ENCODE results near the gene SREBF2.

The SREBF2 gene

GRCh38 chr22:41880653-41881052 lies 47.7 kb downstream of the SREBF2 start:
- no peak for DNase-seq

DNA sequence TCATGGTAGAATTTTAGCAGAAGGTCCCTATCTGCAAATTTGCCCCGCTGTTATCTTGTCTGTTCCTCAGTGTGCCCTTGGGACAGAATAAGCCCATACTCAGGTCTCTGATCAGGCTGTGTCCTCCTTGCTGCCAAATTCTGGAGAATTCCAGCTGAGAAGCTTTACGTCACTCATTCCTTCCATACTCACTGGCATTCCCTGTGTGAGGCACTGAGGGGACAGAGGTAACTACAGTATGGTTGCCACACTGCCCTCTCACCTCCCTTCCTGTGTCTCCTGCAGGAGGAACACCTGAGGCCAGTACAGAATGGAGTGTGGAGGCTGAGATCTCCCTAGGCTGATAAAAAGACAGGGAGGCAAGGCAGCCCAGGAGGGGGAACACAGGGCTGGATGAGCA lies 50.5 kb downstream of the SREBF2 start:
- DNase-seq = no peak

DNA sequence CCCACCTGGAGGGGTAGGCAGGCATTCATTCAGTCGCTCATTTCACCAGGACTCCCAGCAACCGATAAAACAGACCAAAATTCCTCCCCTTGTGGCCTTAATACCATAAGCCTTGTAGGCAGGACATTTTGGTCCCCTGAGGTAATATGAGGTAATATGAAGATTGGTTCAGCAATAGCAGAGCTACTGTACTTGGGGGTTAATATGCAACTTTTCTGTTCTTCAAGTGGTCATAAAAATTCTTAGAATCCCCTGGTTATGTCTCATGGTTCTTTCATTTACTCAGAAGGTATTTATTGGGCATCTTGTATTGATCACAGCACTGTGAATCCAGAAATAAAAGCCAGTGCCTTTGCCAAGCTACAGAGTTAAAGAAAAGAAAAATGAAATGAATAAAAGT lies 52.2 kb downstream of the SREBF2 start:
- no peak for DNase-seq

DNA sequence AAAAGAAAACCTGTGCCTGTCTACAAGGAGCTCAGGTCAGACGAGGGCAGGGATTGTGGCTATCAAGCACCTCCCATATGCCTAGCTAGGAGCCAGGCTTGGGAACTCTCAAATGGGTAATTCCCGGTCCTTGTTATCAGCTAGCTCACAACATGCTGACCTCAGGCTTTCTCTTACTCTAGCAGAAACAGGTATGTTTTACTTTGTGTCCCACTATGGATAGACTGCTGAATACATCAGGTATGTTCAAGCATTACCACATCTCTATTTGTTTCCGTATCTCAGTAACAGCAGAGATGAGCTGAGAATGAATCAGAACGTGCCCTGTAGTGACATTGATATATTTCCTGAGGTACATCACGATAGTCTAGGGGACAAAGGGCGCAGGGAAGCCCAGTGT lies 52.6 kb downstream of the SREBF2 start:
- no peak for DNase-seq

DNA sequence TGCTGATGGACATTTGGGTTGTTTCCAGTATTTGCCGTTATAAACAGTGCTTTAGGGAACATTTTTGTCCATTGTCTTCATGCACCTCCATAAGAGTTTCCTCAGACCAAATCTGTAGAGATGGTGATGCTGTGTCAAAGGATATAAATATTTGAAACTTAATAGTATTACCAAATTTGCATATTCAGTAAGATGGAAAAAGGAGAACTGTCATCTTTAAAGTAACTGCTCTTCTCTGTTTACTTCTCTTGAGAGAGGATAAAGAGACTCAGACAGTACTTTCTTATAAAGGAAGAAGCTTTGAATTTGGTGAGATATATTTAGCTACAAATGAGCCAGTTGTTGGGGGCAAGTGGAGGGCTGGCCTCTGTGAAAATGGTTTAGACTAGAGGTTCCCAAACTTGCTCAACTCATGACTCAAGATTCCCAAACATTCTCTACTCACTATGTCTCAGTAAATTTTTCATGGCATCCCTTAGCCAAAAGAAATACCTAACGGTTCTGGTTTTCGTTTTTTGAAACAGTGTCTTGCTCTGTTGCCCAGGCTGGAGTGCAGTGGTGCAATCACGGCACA lies 55.8 kb downstream of the SREBF2 start:
- DNase-seq = no peak

DNA sequence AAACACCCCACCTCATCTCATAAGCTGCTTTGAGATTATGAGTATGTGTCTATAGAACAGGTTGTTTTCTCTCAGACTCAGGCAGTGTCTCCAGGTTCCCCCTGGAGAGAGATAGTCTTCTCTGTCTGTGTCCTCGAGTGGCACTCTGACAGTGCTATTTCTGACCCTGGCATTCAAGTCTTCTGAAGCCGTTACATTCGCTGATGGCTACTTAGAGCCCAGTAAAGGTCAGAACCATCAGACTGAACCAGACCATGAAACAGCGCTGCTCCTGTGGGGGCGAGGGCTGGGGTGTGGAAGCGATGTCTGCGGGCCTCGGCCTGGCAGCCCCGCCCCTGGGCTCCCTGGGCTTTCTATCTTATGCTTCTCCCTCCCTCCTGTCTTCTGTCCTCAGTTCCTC lies 58.5 kb downstream of the SREBF2 start:
- no peak for DNase-seq

- DNase-seq = no peak
Measured at GRCh38 chr22:41892721-41893120, 59.8 kb downstream of the SREBF2 start.

- no peak for DNase-seq
Measured at GRCh38 chr22:41893591-41894375, 60.9 kb downstream of the SREBF2 start.

DNA sequence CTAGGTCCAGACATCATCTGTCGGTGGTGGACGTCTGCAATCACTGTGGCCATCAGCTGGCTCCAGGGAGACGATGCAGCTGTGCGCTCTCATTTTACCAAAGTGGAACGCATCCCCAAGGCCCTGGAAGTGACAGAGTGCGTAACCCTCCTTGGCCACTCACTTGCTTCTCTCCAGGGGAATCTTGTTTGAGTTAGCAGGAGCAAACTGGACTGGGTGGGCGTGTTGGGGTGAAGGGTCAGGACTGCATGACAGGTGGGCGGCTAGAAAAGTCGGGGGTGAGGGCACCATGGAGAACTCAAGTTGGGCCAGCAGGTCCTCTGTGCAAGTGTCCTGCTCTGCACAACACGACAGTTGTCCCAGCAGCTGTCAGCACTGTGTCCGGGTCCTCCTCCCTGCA lies 65.7 kb downstream of the SREBF2 start:
- no peak for DNase-seq

GRCh38 chr22:41899110-41899509 lies 66.2 kb downstream of the SREBF2 start:
- no peak for DNase-seq

GRCh38 chr22:41899992-41900651 lies 67.2 kb downstream of the SREBF2 start:
- DNase-seq = no peak

DNA sequence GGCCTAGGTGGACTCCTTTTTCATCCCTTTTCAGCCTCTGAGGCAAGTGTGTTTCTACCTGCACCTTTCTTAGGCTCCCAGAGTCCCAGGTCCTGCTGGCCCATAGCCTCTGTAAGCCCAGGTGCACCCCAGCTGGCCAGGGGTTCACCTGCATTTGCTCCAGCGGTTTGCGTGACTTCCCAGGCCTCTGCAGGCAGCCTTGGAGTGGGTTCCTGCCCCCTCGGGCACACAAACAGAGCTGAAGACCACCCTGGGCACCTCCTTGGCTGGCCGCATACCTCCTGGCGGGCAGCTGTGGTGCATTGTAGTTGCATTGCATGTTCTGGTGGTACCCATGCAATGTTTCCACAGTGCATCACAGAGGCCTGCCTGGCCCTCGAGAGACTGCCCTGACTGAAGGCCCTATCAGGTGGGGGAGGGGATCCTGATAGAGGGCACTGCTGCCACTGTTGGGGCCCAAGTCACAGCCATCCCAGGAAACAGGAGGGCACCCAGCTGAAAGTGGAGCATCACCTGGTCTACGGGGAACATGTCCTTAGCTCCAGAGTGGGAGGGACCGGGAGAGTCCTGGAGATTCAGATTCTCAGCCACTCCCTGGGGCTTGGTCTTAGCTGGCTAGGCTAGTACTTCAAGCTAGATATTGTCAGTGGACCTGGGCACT lies 67.9 kb downstream of the SREBF2 start:
- no peak for DNase-seq

DNA sequence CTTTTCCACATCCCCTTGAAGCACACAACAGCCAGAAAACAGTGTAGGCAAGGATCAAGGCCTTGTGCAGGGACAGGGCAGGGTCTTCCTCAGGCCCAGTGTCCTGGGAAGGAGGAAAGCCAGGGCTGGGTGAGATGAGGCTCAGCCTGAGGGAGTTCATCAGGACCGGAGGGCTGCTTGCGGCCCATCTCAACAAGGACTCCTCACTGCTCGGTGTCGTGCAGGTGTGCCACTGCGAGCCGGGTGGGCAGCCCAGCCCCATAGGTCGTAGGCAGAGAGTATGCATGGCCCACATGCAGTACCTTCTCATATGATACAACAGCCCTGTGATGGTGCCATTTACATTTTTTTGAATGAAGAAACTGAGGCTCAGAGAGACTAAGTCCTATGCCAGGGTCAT lies 69.1 kb downstream of the SREBF2 start:
- DNase-seq = no peak

- DNase-seq = no peak
Measured at GRCh38 chr22:41902932-41903421, 70.1 kb downstream of the SREBF2 start.

DNA sequence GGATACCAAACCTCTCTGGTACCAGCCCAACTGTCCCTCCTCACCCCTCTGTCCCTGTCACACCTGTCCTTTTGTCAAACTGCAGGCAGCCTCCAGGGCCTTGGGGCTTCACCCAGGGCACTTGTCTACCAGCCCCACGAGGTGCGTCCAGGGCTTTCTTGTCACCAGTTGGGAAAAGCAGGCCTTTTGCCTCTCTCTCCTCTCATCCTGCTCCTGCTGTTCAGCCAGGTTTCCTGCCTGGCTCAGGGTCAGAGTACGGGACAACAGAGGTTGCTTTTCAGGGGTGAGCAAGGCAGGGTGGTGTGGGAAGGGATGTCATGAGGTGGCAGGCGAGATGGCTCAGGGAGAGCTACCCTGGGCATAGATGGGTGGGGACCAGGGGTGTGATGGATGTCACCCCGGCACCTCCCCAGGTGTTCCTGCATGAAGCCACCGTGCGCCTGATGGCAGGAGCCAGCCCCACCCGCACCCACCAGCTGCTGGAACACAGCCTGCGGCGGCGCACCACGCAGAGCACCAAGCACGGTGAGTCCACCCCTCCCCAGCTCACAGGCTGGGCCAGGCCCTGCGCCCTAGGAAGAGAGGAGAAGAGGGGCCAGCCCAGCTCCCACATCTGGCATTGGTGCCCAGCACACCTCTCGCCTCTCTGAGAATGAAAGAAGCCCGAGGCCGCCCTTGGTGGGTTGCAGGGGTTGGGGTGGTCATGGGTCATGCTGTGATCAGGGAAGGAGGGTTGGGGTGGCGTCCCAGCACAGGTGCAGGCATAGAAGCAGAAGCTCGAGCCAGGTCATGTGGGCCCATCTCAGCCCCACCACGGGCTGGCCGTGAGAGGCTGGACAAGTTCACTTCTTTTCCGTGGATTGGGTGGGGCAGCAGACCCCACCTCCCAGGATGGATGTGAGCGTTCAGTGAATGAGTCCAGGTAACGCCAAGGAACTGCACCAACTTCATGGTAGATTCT lies 71.8 kb downstream of the SREBF2 start:
- DNase-seq = no peak

GRCh38 chr22:41905411-41906202 lies 72.7 kb downstream of the SREBF2 start:
- no peak for DNase-seq

GRCh38 chr22:41906822-41907221 lies 73.9 kb downstream of the SREBF2 start:
- DNase-seq = no peak

DNA sequence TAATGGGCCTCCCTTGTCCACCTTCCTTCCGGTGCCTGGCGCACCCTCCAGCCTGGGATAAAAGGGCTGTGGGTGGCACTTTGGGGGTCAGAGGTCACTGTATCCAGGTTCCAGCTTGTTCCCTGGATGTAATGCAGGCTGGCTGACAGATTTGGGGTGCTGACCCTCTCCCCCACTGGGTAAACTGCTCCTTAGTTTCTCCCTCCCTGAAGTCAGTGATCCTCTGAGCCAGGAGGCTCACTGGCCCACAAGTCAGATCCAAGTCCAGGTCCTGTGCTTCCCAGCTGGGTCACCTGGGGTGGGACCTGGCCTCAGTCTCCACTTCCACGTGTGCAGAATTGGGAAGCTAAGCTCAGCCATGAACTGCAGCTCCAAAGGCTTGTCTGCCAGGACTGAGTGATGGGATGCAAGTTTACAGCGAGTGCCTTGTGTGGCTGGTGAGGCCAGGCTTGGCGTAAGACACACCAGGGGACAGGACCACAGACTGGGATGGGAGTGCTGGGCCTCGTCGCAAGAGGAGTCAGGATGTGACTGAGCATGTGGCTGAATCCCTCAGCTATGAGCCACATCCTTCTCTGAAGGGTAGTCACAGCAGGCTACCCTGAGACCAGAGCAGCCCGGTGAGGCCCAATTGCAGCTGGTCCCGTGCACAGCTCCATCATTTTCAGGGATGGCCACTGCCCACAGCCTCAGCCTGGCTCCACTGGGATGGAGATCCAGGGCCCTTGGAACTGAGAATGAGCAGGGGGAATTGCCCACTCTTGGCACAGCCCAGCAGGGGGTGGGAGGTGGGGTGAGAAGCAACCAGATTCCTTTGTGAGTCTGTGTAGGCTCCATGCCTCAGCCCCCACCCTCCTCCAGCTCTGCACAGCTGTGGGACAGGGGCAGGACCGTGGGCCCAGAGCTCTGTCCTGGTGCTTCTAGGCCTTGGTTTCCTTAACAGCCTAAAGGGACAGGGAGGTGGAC lies 74.8 kb downstream of the SREBF2 start:
- no peak for DNase-seq

GRCh38 chr22:41908411-41909309 lies 75.8 kb downstream of the SREBF2 start:
- DNase-seq = no peak

Measured in fibroblast of skin of abdomen (primary cell).